ENCODE results near the gene SIGLEC11.

DNA sequence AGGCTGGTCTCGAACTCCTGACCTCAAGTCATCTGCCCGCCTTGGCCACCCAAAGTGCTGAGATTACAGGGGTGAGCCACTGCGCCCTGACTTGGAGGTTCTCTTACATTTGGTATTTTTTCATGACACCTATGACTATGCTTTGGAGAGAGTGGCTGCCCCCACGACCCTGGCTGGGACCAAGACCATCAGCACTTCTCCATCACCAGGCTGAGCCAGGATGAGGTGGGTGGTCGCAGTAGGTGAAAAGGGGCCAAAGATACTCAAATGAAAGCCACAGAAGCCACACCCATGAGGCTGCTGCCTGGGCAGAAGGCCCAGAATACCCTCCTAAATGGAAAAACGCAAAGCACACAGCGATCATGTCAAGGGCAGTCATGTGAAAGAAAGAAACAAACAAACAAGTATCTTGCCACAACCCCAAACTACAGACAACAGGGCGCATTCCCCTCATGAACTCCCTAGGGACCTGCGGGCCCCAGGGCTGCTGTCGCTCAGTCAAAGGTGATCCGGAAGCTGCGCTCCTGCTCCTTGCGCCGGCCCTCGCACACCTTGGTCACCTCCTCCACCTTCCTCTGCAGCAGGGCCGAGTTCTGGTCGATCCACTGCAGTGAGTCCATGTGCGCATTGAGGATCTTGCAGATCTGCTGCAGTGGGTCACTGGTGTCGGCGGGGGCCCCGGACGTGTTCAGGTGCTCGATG, 53.1 kb downstream of the SIGLEC11 start:
- no peak for TF ChIP-seq GATA2 (IDR thresholded peaks at IDR 0.05; ENCODE audit: low read depth, low read length)
- TF ChIP-seq GATA3 (IDR thresholded peaks at IDR 0.05; ENCODE audit: low read depth, low read length) = no peak
